Neural progenitor cell (in vitro differentiated cells): ENCODE data around the gene CHD1. TPM values are rescaled to one million over a fixed set of nuclear protein-coding genes. Genes with fewer than 3 reads are reported as not detected.
A peak's percentile ranks its signal among the peaks of the same experiment; 100 is the strongest.

Experiments used
- DNase-seq: peaks from one replicate; pipeline ENCODE4 v3.0.0-alpha.2; 2016; ENCODE audit warnings: low spot score
- H2AFZ ChIP-seq: fragments of 200-600 bp; sonication (generic); replicated peaks from 2 replicates; pipeline ENCODE4 v1.6.1; 2016; ENCODE audit warnings: antibody characterized with exemption
- H3F3A ChIP-seq: fragments of 200-600 bp; sonication (generic); 2 replicates; pipeline ENCODE4 v1.6.1; 2016; ENCODE audit warnings: antibody characterized with exemption, low read depth
- H3K27ac ChIP-seq: fragments of 200-600 bp; sonication (generic); 2 replicates; pipeline ENCODE4 v1.5.1; 2016; ENCODE audit warnings: mild to moderate bottlenecking
- H3K27me3 ChIP-seq: fragments of 200-600 bp; sonication (generic); 2 replicates; pipeline ENCODE4 v1.6.1; 2016; ENCODE audit warnings: mild to moderate bottlenecking, moderate library complexity
- H3K36me3 ChIP-seq: fragments of 200-600 bp; sonication (generic); 2 replicates; pipeline ENCODE4 v1.5.1; 2016
- H3K4me1 ChIP-seq: fragments of 200-600 bp; sonication (generic); 2 replicates; pipeline ENCODE4 v1.6.1; 2016; ENCODE audit warnings: mixed run types
- H3K4me2 ChIP-seq: fragments of 200-600 bp; sonication (generic); 2 replicates; pipeline ENCODE4 v1.6.1; 2016
- H3K4me3 ChIP-seq: fragments of 200-600 bp; sonication (generic); 2 replicates; pipeline ENCODE4 v1.5.1; 2016
- H3K79me2 ChIP-seq: fragments of 200-600 bp; sonication (generic); 2 replicates; pipeline ENCODE4 v1.6.1; 2016; ENCODE audit warnings: low read depth
- H3K9ac ChIP-seq: fragments of 200-600 bp; sonication (generic); 2 replicates; pipeline ENCODE4 v1.6.1; 2016
- H3K9me3 ChIP-seq: fragments of 200-600 bp; sonication (generic); 2 replicates; pipeline ENCODE4 v1.5.1; 2016; ENCODE audit warnings: low read depth
- H4K20me1 ChIP-seq: fragments of 200-600 bp; sonication (generic); 2 replicates; pipeline ENCODE4 v1.6.1; 2016; ENCODE audit warnings: low read depth
- H3K27ac Mint-ChIP-seq: 3 replicates; pipeline ENCODE4 v1.8.0; 2021; ENCODE audit warnings: mixed read lengths
- H3K27me3 Mint-ChIP-seq: 2 replicates; pipeline ENCODE4 v1.8.0; 2022; ENCODE audit warnings: low read depth, mild to moderate bottlenecking, inconsistent platforms, moderate library complexity, mixed read lengths; ENCODE audit not compliant: insufficient read depth
- H3K36me3 Mint-ChIP-seq: 3 replicates; pipeline ENCODE4 v1.8.0; 2021; ENCODE audit warnings: mixed read lengths
- H3K4me1 Mint-ChIP-seq: 3 replicates; pipeline ENCODE4 v1.8.0; 2021; ENCODE audit warnings: mixed read lengths
- H3K4me3 Mint-ChIP-seq: 3 replicates; pipeline ENCODE4 v1.8.0; 2021; ENCODE audit warnings: mild to moderate bottlenecking, moderate library complexity, mixed read lengths
- H3K9me3 Mint-ChIP-seq: 3 replicates; pipeline ENCODE4 v1.8.0; 2020; ENCODE audit warnings: mixed read lengths
- CTCF ChIP-seq: fragments of 200-600 bp; sonication (generic); IDR thresholded peaks from 2 replicates; pipeline ENCODE4 v1.5.1; 2017; ENCODE audit warnings: antibody characterized with exemption, mild to moderate bottlenecking
- EZH2 ChIP-seq: fragments of 200-600 bp; sonication (generic); IDR thresholded peaks from 2 replicates; pipeline ENCODE4 v1.6.1; 2017; ENCODE audit warnings: antibody characterized with exemption, mild to moderate bottlenecking, moderate library complexity
- EZH2phosphoT487 ChIP-seq: fragments of 200-600 bp; sonication (generic); IDR thresholded peaks from 2 replicates; pipeline ENCODE4 v1.6.1; 2017; ENCODE audit warnings: antibody characterized with exemption
- total RNA-seq: library from RNA; depleted of rRNA; stranded (reverse); fragments of >200 nt; gene quantifications from 2 replicates; pipeline ENCODE4 v1.2.3, GENCODE V29; 2015; ENCODE audit warnings: low replicate concordance

Gene CHD1
- total RNA-seq, 1 donor from 2014 or later, result 198 TPM

GRCh38 chr5:98929710-98930298 lies 997 bp upstream of the CHD1 start:
- no peak for TF ChIP-seq CTCF
- TF ChIP-seq EZH2, result no peak
- no peak for TF ChIP-seq EZH2phosphoT487
- Mint-ChIP-seq H3K27me3 (no peaks in the 10 kb centered on the region), H3K4me1 (peaks cover 29% of the 10 kb centered on the region), H3K36me3 (peaks cover 11% of the 10 kb centered on the region), H3K9me3 (no peaks in the 10 kb centered on the region), H3K27ac (peak overlapping the region; percentile 86), H3K4me3 (peak overlapping the region; percentile 94)
- H3K4me3 ChIP-seq, result peak overlapping the region; percentile 97
- H2AFZ ChIP-seq, result peak overlapping the region; percentile 95
- DNase-seq, result peak; percentile 11
- peak overlapping the region; percentile 84 for H3K9ac ChIP-seq
- H3F3A ChIP-seq, result peaks cover 32% of the 10 kb centered on the region
- H3K4me2 ChIP-seq, result peak overlapping the region; percentile 90
- H4K20me1 ChIP-seq, result peaks cover 54% of the 10 kb centered on the region
- H3K27ac ChIP-seq, result peak overlapping the region; percentile 99
- peaks cover 14% of the 10 kb centered on the region for H3K36me3 ChIP-seq
- H3K9me3 ChIP-seq, result no peaks in the 10 kb centered on the region
- no peaks in the 10 kb centered on the region for H3K27me3 ChIP-seq
- H3K79me2 ChIP-seq, result peaks cover 66% of the 10 kb centered on the region
- H3K4me1 ChIP-seq, result peaks cover 24% of the 10 kb centered on the region

- Histone ChIP-seq H2AFZ (peak overlapping the region; percentile 30), H3K9me3 (no peaks in the 10 kb centered on the region), H3F3A (peaks cover 32% of the 10 kb centered on the region), H3K36me3 (peaks cover 28% of the 10 kb centered on the region), H3K27me3 (no peaks in the 10 kb centered on the region), H3K4me2 (peak overlapping the region; percentile 94), H4K20me1 (peaks cover 69% of the 10 kb centered on the region), H3K4me3 (peak overlapping the region; percentile 97), H3K4me1 (peaks cover 24% of the 10 kb centered on the region), H3K79me2 (peaks cover 77% of the 10 kb centered on the region), H3K9ac (peak overlapping the region; percentile 92), H3K27ac (peak overlapping the region; percentile 99)
- Mint-ChIP-seq H3K4me3 (peak overlapping the region; percentile 94), H3K4me1 (peaks cover 26% of the 10 kb centered on the region), H3K27ac (peak overlapping the region; percentile 62), H3K36me3 (peaks cover 15% of the 10 kb centered on the region), H3K27me3 (no peaks in the 10 kb centered on the region), H3K9me3 (no peaks in the 10 kb centered on the region)
- no peak for TF ChIP-seq EZH2
- TF ChIP-seq CTCF, result no peak
- TF ChIP-seq EZH2phosphoT487, result peak; percentile 5
- peak; percentile 80 for DNase-seq
These were observed 576 bp downstream of the CHD1 start for GRCh38 chr5:98927989-98928872.

GRCh38 chr5:98927242-98927988 lies 1.4 kb downstream of the CHD1 start:
- Mint-ChIP-seq H3K36me3 (peaks cover 19% of the 10 kb centered on the region), H3K4me3 (peak overlapping the region; percentile 94), H3K27me3 (peaks cover 2% of the 10 kb centered on the region), H3K9me3 (no peaks in the 10 kb centered on the region), H3K27ac (peak overlapping the region; percentile 90), H3K4me1 (peaks cover 29% of the 10 kb centered on the region)
- Histone ChIP-seq H2AFZ (no peak overlapping the region), H3K27ac (peak overlapping the region; percentile 99), H3K4me3 (peak overlapping the region; percentile 97), H3F3A (peaks cover 32% of the 10 kb centered on the region), H4K20me1 (peaks cover 77% of the 10 kb centered on the region), H3K9me3 (no peaks in the 10 kb centered on the region), H3K9ac (peak overlapping the region; percentile 92), H3K4me1 (peaks cover 24% of the 10 kb centered on the region), H3K36me3 (peaks cover 34% of the 10 kb centered on the region), H3K27me3 (no peaks in the 10 kb centered on the region), H3K4me2 (peak overlapping the region; percentile 94), H3K79me2 (peaks cover 86% of the 10 kb centered on the region)
- TF ChIP-seq EZH2phosphoT487 (no peak), CTCF (no peak), EZH2 (no peak)
- DNase-seq, result peak; percentile 51
